ENCODE results near the gene ATP10B.

The ATP10B gene

GRCh38 chr5:160545832-160546231 lies 306.2 kb downstream of the ATP10B start:
- DNase-seq: no peak

GRCh38 chr5:160543395-160543794 lies 308.6 kb downstream of the ATP10B start:
- DNase-seq: no peak

GRCh38 chr5:160542840-160543239 lies 309.2 kb downstream of the ATP10B start:
- no peak for DNase-seq

GRCh38 chr5:160542281-160542680 lies 309.7 kb downstream of the ATP10B start:
- DNase-seq: no peak

GRCh38 chr5:160539431-160539830 lies 312.6 kb downstream of the ATP10B start:
- no peak for DNase-seq

GRCh38 chr5:160537940-160538339 lies 314.1 kb downstream of the ATP10B start:
- no peak for DNase-seq

GRCh38 chr5:160537116-160537515 lies 314.9 kb downstream of the ATP10B start:
- no peak for DNase-seq

- DNase-seq: no peak
Observed at GRCh38 chr5:160534914-160535313, 317.1 kb downstream of the ATP10B start.

- no peak for DNase-seq
Observed at GRCh38 chr5:160534125-160534524, 317.9 kb downstream of the ATP10B start.

- DNase-seq: no peak
Observed at GRCh38 chr5:160525471-160526261, 326.3 kb downstream of the ATP10B start.

GRCh38 chr5:160524827-160525226 lies 327.2 kb downstream of the ATP10B start:
- DNase-seq: no peak

- DNase-seq: no peak
Observed at GRCh38 chr5:160523502-160524163, 328.4 kb downstream of the ATP10B start.

GRCh38 chr5:160521392-160521663 lies 330.7 kb downstream of the ATP10B start:
- no peak for DNase-seq

- DNase-seq: no peak
Observed at GRCh38 chr5:160520609-160521391, 331.2 kb downstream of the ATP10B start.

- DNase-seq: no peak
Observed at GRCh38 chr5:160516696-160517530, 335.1 kb downstream of the ATP10B start.

GRCh38 chr5:160514866-160515265 lies 337.1 kb downstream of the ATP10B start:
- no peak for DNase-seq

- no peak for DNase-seq
Observed at GRCh38 chr5:160514191-160514590, 337.8 kb downstream of the ATP10B start.

- no peak for DNase-seq
Observed at GRCh38 chr5:160513485-160513884, 338.5 kb downstream of the ATP10B start.
